ENCODE measurements around the gene SYT12.
A peak's percentile ranks its signal among the peaks of the same experiment; 100 is the strongest.

The SYT12 gene

DNA sequence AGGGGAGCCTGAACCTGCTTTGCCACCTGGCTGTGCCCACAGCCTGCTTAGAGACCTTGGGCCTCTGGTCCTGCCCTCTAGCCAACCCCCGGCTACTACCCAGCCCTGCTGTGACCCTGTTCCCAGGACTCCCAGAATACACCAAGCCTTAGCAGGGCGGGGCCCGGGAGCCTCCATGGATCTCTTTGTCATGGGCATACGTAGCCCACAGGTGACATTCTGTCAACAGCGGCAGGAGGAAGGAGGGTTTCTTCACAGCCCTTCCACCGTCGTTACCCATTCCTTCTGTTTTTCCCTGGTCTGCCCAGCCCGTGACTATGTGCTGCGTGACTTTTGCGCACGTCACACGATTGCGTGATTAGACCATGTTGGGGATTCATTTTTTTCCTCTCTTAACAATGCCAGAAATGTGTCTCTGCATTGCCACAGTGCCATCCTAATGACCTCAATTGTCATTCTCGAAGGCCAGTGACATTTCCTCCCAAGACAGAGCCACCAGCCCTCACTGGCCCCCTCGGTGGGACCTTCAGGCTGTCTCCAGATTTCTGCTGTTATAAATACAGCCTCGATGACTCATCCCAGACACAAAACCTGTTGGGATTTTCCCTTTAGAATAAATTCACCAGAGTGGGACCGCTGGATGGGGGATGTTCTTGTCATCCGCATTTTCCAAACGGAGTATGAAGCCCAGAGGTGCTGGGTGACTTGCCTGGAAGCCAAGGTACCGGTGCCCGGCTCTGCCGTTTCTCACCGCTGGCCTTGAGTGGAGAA is 9.0 kb downstream of the SYT12 start:
- DNase-seq = no peak

GRCh38 chr11:67032830-67033551 is 10.1 kb downstream of the SYT12 start:
- no peak for DNase-seq

- no peak for DNase-seq
Measured at GRCh38 chr11:67033661-67034166, 10.8 kb downstream of the SYT12 start.

- no peak for DNase-seq
Measured at GRCh38 chr11:67034350-67034749, 11.4 kb downstream of the SYT12 start.

GRCh38 chr11:67040147-67040546 is 17.2 kb downstream of the SYT12 start:
- DNase-seq = no peak

DNA sequence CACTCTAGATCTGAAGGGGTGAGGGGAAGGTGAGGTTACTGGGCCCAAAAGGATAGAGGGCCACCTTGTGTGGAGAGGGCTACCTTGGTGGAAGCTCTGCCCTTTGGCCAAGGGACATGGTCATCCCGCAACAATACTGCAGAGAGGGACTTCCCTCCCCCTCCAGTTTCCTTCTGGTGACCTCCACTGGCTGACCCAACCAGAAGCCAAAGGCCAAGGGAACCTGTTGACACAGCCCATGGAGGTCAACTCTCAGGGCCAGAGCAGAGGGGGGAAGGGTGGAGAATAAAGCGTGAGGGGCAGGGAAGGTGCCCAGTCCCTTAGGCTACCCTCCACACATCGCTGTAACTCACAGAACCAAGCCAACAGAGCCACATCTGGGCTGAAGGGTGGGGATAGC is 18.7 kb downstream of the SYT12 start:
- DNase-seq = no peak

GRCh38 chr11:67043572-67044349 is 20.8 kb downstream of the SYT12 start:
- no peak for DNase-seq

DNA sequence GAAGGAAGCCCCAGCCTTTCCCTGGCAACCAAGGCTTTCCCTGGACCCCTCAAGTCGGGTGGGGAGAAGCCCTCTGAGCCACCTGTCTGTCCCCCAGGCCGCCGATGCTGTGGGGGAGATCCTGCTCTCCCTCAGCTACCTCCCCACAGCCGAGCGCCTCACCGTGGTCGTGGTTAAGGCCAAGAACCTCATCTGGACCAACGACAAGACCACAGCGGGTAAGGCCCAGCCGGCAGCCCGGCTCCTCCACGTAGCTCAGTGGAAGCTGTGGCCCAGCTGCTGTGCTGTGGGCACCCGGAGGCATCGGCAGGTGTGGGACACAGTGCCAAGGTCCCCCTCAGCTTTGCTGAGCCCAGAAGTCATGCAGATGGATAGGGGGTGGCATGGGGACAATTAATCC is 21.6 kb downstream of the SYT12 start:
- DNase-seq = no peak

- no peak for DNase-seq
Measured at GRCh38 chr11:67045314-67045713, 22.4 kb downstream of the SYT12 start.

DNA sequence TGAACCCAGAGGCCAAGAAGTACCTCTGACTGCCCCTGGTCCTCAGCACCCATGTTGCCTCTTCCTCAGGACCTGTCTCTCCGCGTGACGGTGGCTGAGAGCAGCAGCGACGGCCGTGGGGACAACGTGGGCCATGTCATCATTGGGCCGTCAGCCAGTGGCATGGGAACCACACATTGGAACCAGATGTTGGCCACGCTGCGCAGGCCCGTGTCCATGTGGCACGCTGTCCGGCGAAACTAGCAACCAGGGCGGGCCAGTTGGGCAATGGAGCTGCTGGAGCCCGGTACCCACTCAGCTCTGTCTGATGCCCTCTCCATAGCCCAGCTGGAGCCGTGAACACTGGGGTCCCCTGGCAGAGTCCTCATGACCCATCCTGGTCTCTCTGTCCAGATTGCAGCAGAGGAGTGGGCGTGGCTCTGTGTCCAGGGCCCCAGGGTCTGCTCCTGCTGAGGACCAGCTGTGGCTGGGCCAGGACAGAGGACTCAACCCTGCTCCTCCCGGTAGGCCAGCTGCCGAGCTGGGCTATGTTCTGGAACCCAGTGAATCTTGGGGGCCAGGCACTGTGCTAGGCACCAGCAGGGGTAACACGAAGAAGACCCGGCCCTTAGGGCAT is 25.7 kb downstream of the SYT12 start:
- no peak for DNase-seq

GRCh38 chr11:67050139-67050538 is 27.2 kb downstream of the SYT12 start:
- DNase-seq = no peak

DNA sequence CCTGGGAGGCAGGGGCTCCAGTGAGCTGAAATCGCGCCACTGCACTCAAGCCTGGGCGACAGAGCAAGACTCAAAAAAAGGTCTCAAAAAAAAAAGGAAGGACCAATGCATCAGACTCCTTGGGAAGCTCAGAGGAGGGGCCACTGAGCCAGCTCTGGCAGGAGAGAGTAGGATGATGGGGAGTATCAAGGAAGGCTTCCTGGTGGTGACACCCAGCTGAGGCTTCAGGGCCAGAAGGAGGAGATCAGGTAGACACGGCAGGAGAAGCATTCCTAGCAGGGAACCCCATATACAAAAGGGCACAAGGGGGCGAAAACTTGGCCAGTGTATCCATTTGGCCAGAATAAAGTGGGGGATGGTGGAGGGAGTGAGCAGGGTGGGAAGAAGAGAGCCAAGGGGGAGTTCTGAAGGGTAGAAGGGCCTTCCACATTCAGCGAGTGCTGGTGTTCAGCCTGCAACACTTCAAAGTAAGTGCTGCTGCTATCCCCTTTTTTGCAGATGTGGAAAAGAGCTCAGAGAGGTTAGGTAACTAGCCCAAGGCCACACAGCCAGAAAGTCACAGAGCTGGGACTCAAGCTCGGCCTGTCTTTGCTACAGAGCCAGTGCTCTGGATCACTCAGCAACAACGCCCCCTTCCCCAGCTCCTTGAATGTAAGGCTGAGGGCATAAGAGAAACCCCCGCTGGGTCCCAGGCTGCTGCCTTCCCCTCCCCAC is 28.4 kb downstream of the SYT12 start:
- no peak for DNase-seq

GRCh38 chr11:67051945-67052488 is 29.1 kb downstream of the SYT12 start:
- DNase-seq = no peak

DNA sequence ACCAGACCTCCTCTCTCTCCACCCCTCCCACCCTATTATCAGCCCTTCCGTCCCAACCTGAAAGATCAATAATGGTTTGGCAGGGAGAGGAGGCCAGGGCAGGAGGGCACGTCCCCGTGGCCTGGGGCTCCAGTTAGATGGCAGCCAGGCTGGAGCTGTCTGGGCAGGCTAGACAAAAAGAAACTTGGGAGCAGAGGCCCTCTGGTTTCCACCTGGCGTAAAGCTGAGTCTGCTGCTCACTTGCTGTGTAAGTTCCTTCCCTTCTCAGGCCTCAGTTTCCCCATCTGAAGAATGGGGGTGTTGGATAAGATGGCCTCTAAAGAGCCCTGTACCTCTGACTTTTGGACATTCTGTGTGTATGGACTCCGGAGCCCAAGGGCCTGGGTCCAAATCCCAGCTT is 30.0 kb downstream of the SYT12 start:
- no peak for DNase-seq

DNA sequence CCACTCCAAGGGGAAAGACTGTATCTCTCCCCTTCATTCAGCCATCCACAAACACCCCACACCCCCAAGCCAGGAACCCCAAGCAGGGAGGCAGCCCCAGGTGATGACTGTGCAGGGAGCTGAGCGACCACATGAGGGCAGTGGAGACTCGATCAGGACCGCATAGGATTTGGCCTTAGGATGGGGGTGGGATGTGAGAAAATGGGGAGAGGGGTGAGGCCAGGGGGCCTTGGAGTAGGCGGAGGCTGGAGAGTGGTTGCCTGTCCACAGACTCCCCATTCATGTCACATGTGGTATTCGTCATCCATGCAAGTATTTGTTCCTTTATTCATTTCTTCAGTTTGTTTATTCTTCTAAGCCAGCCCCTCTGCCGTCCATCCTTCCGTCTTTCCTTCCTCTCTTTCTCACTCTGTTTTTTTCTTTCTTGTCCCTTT is 31.0 kb downstream of the SYT12 start:
- peak; percentile 24 to 39 for DNase-seq

- DNase-seq = no peak
Measured at GRCh38 chr11:67054346-67054835, 31.5 kb downstream of the SYT12 start.

DNA sequence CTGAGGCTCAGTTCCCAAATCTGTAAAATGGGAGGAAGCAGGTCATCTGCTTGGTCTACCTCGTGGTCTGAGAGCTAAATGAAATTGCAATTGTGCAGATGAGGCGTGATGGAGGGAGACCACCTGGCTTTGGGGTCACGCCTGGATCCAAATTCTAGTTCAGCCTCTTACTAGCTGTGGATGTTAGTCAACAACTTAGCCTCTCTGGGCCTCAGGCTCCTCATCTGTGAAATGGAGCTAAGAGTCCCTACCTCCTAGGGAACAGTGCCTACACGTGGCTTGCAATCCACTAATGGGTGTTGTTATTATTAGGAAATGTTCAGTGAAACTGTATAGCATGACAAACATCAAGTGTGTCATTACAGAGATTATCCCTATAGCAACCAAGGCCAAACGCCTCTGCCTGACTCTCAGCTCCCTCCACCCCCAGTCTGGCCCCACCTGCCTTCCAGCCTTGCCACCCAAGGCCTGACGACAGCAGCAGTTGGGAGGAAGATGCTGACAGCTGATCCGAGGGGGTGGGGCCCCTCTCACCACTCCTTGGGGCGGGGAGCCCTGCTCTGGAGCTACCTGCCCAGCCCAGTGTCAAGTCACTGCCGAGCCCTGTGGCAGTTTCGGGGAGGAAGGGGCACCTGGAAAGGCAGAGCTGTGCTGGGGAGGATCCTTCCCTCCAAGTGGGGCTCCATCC is 32.0 kb downstream of the SYT12 start:
- DNase-seq = peak; percentile 40 to 71

DNA sequence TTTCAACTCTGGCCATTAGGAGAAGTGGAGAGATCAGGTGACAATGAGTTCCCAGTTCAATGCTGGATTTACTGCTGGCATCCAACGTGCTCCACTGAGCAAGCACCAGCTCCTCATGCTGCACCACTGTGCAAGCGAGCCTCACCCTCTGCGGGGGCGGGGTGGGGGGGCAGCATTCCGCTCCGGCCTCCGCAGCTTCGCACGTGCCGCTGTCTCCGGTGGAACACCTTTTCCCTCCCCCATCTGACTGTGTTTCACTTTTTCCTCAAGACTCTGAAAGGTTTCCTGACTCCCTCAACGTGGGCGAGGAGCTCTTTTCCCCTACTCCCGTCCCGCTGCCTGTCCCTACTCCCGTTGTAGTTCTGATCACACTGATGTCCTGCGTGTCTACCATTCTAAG is 32.9 kb downstream of the SYT12 start:
- no peak for DNase-seq

DNA sequence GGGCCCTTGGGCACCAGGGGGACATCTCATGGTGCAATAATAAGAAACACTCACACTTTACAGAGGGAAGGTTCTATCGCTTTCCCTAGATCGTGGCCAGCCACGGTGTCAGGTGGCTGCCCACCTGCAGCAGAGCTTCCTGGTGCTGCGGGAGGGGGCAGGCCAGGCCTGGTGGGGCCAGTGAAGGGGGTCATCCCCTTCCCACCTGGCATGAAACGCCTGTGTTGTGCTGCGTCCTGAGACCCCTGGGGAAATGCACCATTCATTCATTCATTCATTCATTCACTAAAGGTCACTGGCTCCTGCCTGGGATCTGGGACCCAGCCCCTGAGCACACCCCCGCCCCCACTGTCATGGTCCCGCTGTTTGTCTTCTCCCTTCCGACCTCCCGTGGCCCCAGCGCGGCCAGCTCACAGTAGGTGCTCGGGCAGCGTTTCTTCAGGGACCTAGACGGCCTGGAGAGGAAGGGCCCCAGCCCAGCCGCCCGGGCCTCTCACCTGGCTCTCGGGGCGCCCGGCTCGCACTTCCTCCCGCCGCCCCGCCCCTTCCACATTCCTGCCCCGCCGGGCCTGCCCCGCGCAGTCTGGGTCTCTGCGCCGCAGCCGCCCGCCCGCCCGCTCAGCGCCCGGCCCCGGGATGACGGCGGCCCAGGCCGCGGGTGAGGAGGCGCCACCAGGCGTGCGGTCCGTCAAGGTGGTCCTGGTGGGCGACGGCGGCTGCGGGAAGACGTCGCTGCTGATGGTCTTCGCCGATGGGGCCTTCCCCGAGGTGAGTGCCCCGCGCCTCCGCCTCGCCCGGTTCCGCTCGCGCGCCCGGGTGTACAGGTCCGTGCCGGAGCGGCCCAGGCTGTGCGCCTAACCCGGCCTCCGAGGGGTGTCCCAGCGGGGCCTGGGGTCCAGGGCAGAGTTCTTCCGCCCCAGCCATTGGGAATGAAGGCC is 33.6 kb downstream of the SYT12 start, which contains the start of gene RHOD:
Gene RHOD (plus strand): TSS at position 581 of the 938 bp plus-strand sequence. CDS start 56 bp downstream, at position 637.
- DNase-seq = no peak

GRCh38 chr11:67057205-67057672 is 34.3 kb downstream of the SYT12 start:
- DNase-seq = no peak
